ENCODE data around the gene SYNRG.

The SYNRG gene

GRCh38 chr17:37489197-37490001 lies 119.8 kb downstream of the SYNRG start, which contains the start of gene DUSP14:
DUSP14 (plus strand) TSS chr17:37489891; CDS start chr17:37512273, 22,382 bp downstream.
- Histone ChIP-seq H3K27ac (ENCODE audit: low read depth, low read length) (peak within 1 kb of the TSS; percentile 74), H3K4me1 (ENCODE audit: control insufficient read depth, insufficient read depth, low read length) (peaks cover 18% of the 10 kb centered on the region), H3K4me3 (ENCODE audit: low read length) (peak within 1 kb of the TSS; percentile 93), H3K27me3 (ENCODE audit: control insufficient read depth, insufficient read depth, low read length) (no peaks in the 10 kb centered on the region), H3K9ac (ENCODE audit: low read length) (peak within 1 kb of the TSS; percentile 59), H3K36me3 (ENCODE audit: control insufficient read depth, insufficient read depth, low read length) (no peaks in the 10 kb centered on the region)

- Histone ChIP-seq H3K4me1 (ENCODE audit: control insufficient read depth, insufficient read depth, low read length) (peaks cover 18% of the 10 kb centered on the region), H3K4me3 (ENCODE audit: low read length) (peak overlapping the region; percentile 93), H3K27ac (ENCODE audit: low read depth, low read length) (no peak overlapping the region), H3K9ac (ENCODE audit: low read length) (peak overlapping the region; percentile 59), H3K36me3 (ENCODE audit: control insufficient read depth, insufficient read depth, low read length) (no peaks in the 10 kb centered on the region), H3K27me3 (ENCODE audit: control insufficient read depth, insufficient read depth, low read length) (no peaks in the 10 kb centered on the region)
Observed at GRCh38 chr17:37488607-37489196, 120.5 kb downstream of the SYNRG start.

GRCh38 chr17:37488009-37488604 lies 121.1 kb downstream of the SYNRG start:
- Histone ChIP-seq H3K27me3 (ENCODE audit: control insufficient read depth, insufficient read depth, low read length) (no peaks in the 10 kb centered on the region), H3K36me3 (ENCODE audit: control insufficient read depth, insufficient read depth, low read length) (no peaks in the 10 kb centered on the region), H3K4me1 (ENCODE audit: control insufficient read depth, insufficient read depth, low read length) (peaks cover 18% of the 10 kb centered on the region), H3K4me3 (ENCODE audit: low read length) (peak overlapping the region; percentile 93), H3K27ac (ENCODE audit: low read depth, low read length) (no peak overlapping the region), H3K9ac (ENCODE audit: low read length) (no peak overlapping the region)

GRCh38 chr17:37485938-37486570 lies 123.2 kb downstream of the SYNRG start:
- H3K9ac ChIP-seq (ENCODE audit: low read length), result no peak overlapping the region
- H3K4me1 ChIP-seq (ENCODE audit: control insufficient read depth, insufficient read depth, low read length), result peaks cover 11% of the 10 kb centered on the region
- no peak overlapping the region for H3K4me3 ChIP-seq (ENCODE audit: low read length)
- no peaks in the 10 kb centered on the region for H3K36me3 ChIP-seq (ENCODE audit: control insufficient read depth, insufficient read depth, low read length)
- H3K27me3 ChIP-seq (ENCODE audit: control insufficient read depth, insufficient read depth, low read length), result no peaks in the 10 kb centered on the region
- H3K27ac ChIP-seq (ENCODE audit: low read depth, low read length), result no peak overlapping the region

GRCh38 chr17:37483311-37484039 lies 125.7 kb downstream of the SYNRG start:
- no peaks in the 10 kb centered on the region for H3K27me3 ChIP-seq (ENCODE audit: control insufficient read depth, insufficient read depth, low read length)
- H3K36me3 ChIP-seq (ENCODE audit: control insufficient read depth, insufficient read depth, low read length), result no peaks in the 10 kb centered on the region
- no peak overlapping the region for H3K27ac ChIP-seq (ENCODE audit: low read depth, low read length)
- peaks cover 4% of the 10 kb centered on the region for H3K4me1 ChIP-seq (ENCODE audit: control insufficient read depth, insufficient read depth, low read length)
- H3K9ac ChIP-seq (ENCODE audit: low read length), result no peak overlapping the region
- H3K4me3 ChIP-seq (ENCODE audit: low read length), result no peak overlapping the region

- Histone ChIP-seq H3K27ac (ENCODE audit: low read depth, low read length) (no peak overlapping the region), H3K36me3 (ENCODE audit: control insufficient read depth, insufficient read depth, low read length) (no peaks in the 10 kb centered on the region), H3K4me3 (ENCODE audit: low read length) (no peak overlapping the region), H3K27me3 (ENCODE audit: control insufficient read depth, insufficient read depth, low read length) (no peaks in the 10 kb centered on the region), H3K4me1 (ENCODE audit: control insufficient read depth, insufficient read depth, low read length) (no peaks in the 10 kb centered on the region), H3K9ac (ENCODE audit: low read length) (no peak overlapping the region)
Observed at GRCh38 chr17:37481001-37481665, 128.1 kb downstream of the SYNRG start.

GRCh38 chr17:37480427-37480826 lies 128.8 kb downstream of the SYNRG start:
- Histone ChIP-seq H3K27ac (ENCODE audit: low read depth, low read length) (no peak overlapping the region), H3K9ac (ENCODE audit: low read length) (no peak overlapping the region), H3K4me1 (ENCODE audit: control insufficient read depth, insufficient read depth, low read length) (no peaks in the 10 kb centered on the region), H3K27me3 (ENCODE audit: control insufficient read depth, insufficient read depth, low read length) (no peaks in the 10 kb centered on the region), H3K36me3 (ENCODE audit: control insufficient read depth, insufficient read depth, low read length) (no peaks in the 10 kb centered on the region), H3K4me3 (ENCODE audit: low read length) (no peak overlapping the region)

- Histone ChIP-seq H3K36me3 (ENCODE audit: control insufficient read depth, insufficient read depth, low read length) (peaks cover 4% of the 10 kb centered on the region), H3K9ac (ENCODE audit: low read length) (no peak overlapping the region), H3K27me3 (ENCODE audit: control insufficient read depth, insufficient read depth, low read length) (no peaks in the 10 kb centered on the region), H3K4me3 (ENCODE audit: low read length) (no peak overlapping the region), H3K4me1 (ENCODE audit: control insufficient read depth, insufficient read depth, low read length) (no peaks in the 10 kb centered on the region), H3K27ac (ENCODE audit: low read depth, low read length) (no peak overlapping the region)
Observed at GRCh38 chr17:37479025-37479424, 130.2 kb downstream of the SYNRG start.

- H3K4me3 ChIP-seq (ENCODE audit: low read length), result no peak overlapping the region
- no peaks in the 10 kb centered on the region for H3K4me1 ChIP-seq (ENCODE audit: control insufficient read depth, insufficient read depth, low read length)
- no peaks in the 10 kb centered on the region for H3K27me3 ChIP-seq (ENCODE audit: control insufficient read depth, insufficient read depth, low read length)
- no peak overlapping the region for H3K27ac ChIP-seq (ENCODE audit: low read depth, low read length)
- no peak overlapping the region for H3K9ac ChIP-seq (ENCODE audit: low read length)
- H3K36me3 ChIP-seq (ENCODE audit: control insufficient read depth, insufficient read depth, low read length), result peaks cover 4% of the 10 kb centered on the region
Observed at GRCh38 chr17:37478187-37478586, 131.0 kb downstream of the SYNRG start.

GRCh38 chr17:37476431-37477120 lies 132.6 kb downstream of the SYNRG start:
- no peak overlapping the region for H3K4me3 ChIP-seq (ENCODE audit: low read length)
- H3K4me1 ChIP-seq (ENCODE audit: control insufficient read depth, insufficient read depth, low read length), result no peaks in the 10 kb centered on the region
- H3K9ac ChIP-seq (ENCODE audit: low read length), result no peak overlapping the region
- peaks cover 4% of the 10 kb centered on the region for H3K36me3 ChIP-seq (ENCODE audit: control insufficient read depth, insufficient read depth, low read length)
- H3K27ac ChIP-seq (ENCODE audit: low read depth, low read length), result no peak overlapping the region
- no peaks in the 10 kb centered on the region for H3K27me3 ChIP-seq (ENCODE audit: control insufficient read depth, insufficient read depth, low read length)

- Histone ChIP-seq H3K4me1 (ENCODE audit: control insufficient read depth, insufficient read depth, low read length) (no peaks in the 10 kb centered on the region), H3K9ac (ENCODE audit: low read length) (no peak overlapping the region), H3K36me3 (ENCODE audit: control insufficient read depth, insufficient read depth, low read length) (peaks cover 8% of the 10 kb centered on the region), H3K27ac (ENCODE audit: low read depth, low read length) (no peak overlapping the region), H3K27me3 (ENCODE audit: control insufficient read depth, insufficient read depth, low read length) (no peaks in the 10 kb centered on the region), H3K4me3 (ENCODE audit: low read length) (no peak overlapping the region)
Observed at GRCh38 chr17:37475731-37476420, 133.3 kb downstream of the SYNRG start.
